Activated CD4-positive, alpha-beta T cell treated with anti-CD3 and anti-CD28 coated beads, Interleukin-2, amount 50 U/mL, for 16 hours (primary cell): ENCODE measurements around the gene ISM2.
"Not testable (repeated sequence)": the region's sequence is repeated elsewhere in the genome, so short reads cannot be mapped to it uniquely, and the experiment has no call there.

Source experiments
- DNase-seq: peaks from one replicate; pipeline ENCODE4 v3.0.0-alpha.2; 2020

Gene ISM2

GRCh38 chr14:77498120-77498979, at the start of gene ISM2:
ISM2 (minus strand) TSS chr14:77498816; CDS start chr14:77498793, 23 bp downstream.
- peak; percentile 38 for DNase-seq

GRCh38 chr14:77547512-77548180, 49.0 kb upstream of the ISM2 start:
- DNase-seq = no peak

GRCh38 chr14:77545171-77545570, 46.6 kb upstream of the ISM2 start:
- not testable (repeated sequence) for DNase-seq

- no peak for DNase-seq
These were observed 46.0 kb upstream of the ISM2 start for GRCh38 chr14:77544571-77544970.

GRCh38 chr14:77543637-77544334, 45.2 kb upstream of the ISM2 start:
- no peak for DNase-seq

- no peak for DNase-seq
These were observed 44.6 kb upstream of the ISM2 start for GRCh38 chr14:77543240-77543551.

- no peak for DNase-seq
These were observed 44.0 kb upstream of the ISM2 start for GRCh38 chr14:77542421-77543239.

GRCh38 chr14:77541905-77542304, 43.3 kb upstream of the ISM2 start:
- DNase-seq = no peak

- not testable (repeated sequence) for DNase-seq
These were observed 38.3 kb upstream of the ISM2 start for GRCh38 chr14:77536951-77537350.

GRCh38 chr14:77531071-77531470, 32.5 kb upstream of the ISM2 start:
- no peak for DNase-seq

- no peak for DNase-seq
These were observed 31.3 kb upstream of the ISM2 start for GRCh38 chr14:77529963-77530362.

GRCh38 chr14:77529213-77529612, 30.6 kb upstream of the ISM2 start:
- no peak for DNase-seq

- DNase-seq = not testable (repeated sequence)
These were observed 30.1 kb upstream of the ISM2 start for GRCh38 chr14:77528701-77529100.

GRCh38 chr14:77526266-77526665, 27.6 kb upstream of the ISM2 start:
- DNase-seq = no peak

- DNase-seq = no peak
These were observed 25.9 kb upstream of the ISM2 start for GRCh38 chr14:77524536-77524935.

GRCh38 chr14:77523109-77523508, 24.5 kb upstream of the ISM2 start:
- DNase-seq = no peak

- no peak for DNase-seq
These were observed 21.9 kb upstream of the ISM2 start for GRCh38 chr14:77520555-77520954.

- no peak for DNase-seq
These were observed 17.5 kb upstream of the ISM2 start for GRCh38 chr14:77516126-77516525.

- no peak for DNase-seq
These were observed 13.0 kb upstream of the ISM2 start for GRCh38 chr14:77511486-77512162.

GRCh38 chr14:77509366-77509765, 10.8 kb upstream of the ISM2 start:
- no peak for DNase-seq

GRCh38 chr14:77508876-77509275, 10.3 kb upstream of the ISM2 start:
- no peak for DNase-seq

GRCh38 chr14:77508249-77508648, 9.6 kb upstream of the ISM2 start:
- DNase-seq = no peak
